Measurements from ENCODE around the gene POC1A. TPM values are rescaled to one million over a fixed set of nuclear protein-coding genes. Genes with fewer than 3 reads are reported as not detected.

Gene POC1A
- total RNA-seq, 1 experiment from 2014 or later: 29.0 TPM

DNA sequence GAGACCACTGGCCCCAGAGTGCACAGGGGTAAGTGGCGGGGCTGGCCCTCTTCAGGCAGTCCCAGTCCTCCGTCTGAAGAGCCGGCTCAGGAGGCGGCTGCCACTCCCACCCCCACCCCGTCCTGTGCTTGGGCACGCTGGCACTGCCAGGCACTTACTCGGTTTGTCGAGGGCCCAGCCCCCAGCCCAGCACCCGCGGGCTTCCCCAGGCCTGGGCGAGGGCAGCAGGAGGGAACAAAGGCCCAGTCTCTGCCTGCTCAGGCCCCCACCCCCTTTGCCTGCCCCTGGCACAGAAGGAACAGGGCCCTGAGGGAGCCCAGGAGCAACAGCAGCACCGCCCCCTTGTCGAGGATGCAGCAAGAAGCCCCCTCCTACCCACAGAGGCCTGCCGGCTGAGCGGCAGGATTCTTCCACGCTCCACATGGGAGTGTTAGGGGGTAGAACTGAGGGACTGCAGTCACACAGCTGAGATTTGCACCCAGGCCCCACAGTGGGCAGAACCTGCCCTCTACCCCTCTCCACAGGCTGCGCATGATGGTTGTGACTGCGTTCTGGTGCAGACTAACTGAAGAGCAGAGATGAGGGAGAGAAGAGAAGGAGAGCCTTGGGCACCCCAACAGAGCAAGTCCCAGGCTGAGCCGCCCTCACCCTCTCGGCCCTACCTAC lies 106.8 kb downstream of the POC1A start:
- Histone ChIP-seq H3K9ac (ENCODE audit: extremely low read depth, insufficient read length, low read length) (no peak overlapping the region), H3K4me2 (ENCODE audit: insufficient read depth, insufficient read length, low read length) (no peak overlapping the region)
- TF ChIP-seq, protein P1, sequence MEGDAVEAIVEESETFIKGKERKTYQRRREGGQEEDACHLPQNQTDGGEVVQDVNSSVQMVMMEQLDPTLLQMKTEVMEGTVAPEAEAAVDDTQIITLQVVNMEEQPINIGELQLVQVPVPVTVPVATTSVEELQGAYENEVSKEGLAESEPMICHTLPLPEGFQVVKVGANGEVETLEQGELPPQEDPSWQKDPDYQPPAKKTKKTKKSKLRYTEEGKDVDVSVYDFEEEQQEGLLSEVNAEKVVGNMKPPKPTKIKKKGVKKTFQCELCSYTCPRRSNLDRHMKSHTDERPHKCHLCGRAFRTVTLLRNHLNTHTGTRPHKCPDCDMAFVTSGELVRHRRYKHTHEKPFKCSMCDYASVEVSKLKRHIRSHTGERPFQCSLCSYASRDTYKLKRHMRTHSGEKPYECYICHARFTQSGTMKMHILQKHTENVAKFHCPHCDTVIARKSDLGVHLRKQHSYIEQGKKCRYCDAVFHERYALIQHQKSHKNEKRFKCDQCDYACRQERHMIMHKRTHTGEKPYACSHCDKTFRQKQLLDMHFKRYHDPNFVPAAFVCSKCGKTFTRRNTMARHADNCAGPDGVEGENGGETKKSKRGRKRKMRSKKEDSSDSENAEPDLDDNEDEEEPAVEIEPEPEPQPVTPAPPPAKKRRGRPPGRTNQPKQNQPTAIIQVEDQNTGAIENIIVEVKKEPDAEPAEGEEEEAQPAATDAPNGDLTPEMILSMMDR (conservative IDR thresholded peaks at IDR 0.05): no peak

More for the DNA sequence above, 106.8 kb downstream of the POC1A start:
- Histone ChIP-seq H2BK20ac (ENCODE audit: low read depth, low read length, poor library complexity, severe bottlenecking) (no peak overlapping the region), H2BK12ac (ENCODE audit: insufficient read length, low read depth, low read length) (no peak overlapping the region), H2AFZ (ENCODE audit: low read length) (no peak overlapping the region), H4K5ac (ENCODE audit: insufficient read length, low read depth, low read length) (no peak overlapping the region), H3K27me3 (ENCODE audit: insufficient read depth, low read length) (no peaks in the 10 kb centered on the region), H3K23ac (ENCODE audit: insufficient read length, low read depth, low read length) (no peak overlapping the region), H3K4me1 (ENCODE audit: insufficient read depth, low read length) (no peaks in the 10 kb centered on the region; the same call in 1 of the 2 replicates), H3K4ac (ENCODE audit: low read depth, low read length) (no peak overlapping the region), H3K9me3 (ENCODE audit: control insufficient read depth, low read depth, low read length) (no peaks in the 10 kb centered on the region), H4K8ac (replicated peaks; ENCODE audit: insufficient read length, low read depth, low read length) (no peak overlapping the region), H3K14ac (ENCODE audit: insufficient read depth, low read length) (no peak overlapping the region), H4K20me1 (ENCODE audit: control insufficient read depth, insufficient read depth, insufficient read length) (no peaks in the 10 kb centered on the region), H2AK5ac (ENCODE audit: insufficient read length, low read length) (no peak overlapping the region), H3K23me2 (ENCODE audit: insufficient read length, low read depth, low read length, poor library complexity, severe bottlenecking) (no peaks in the 10 kb centered on the region), H3T11ph (ENCODE audit: low read length) (no peak overlapping the region), H3K27ac (ENCODE audit: insufficient read length, low read depth, low read length) (no peak overlapping the region), H4K91ac (ENCODE audit: insufficient read length, low read depth, low read length) (no peak overlapping the region), H3K79me2 (ENCODE audit: insufficient read depth, low read length) (no peaks in the 10 kb centered on the region), H2BK120ac (ENCODE audit: low read depth, low read length, poor library complexity, severe bottlenecking) (no peak overlapping the region), H2BK15ac (ENCODE audit: low read depth, low read length) (no peak overlapping the region), H3K56ac (ENCODE audit: insufficient read length, low read depth, low read length) (no peak overlapping the region), H3K79me1 (ENCODE audit: insufficient read depth, low read depth, low read length, poor library complexity, severe bottlenecking) (no peaks in the 10 kb centered on the region), H2BK5ac (ENCODE audit: insufficient read length, low read length) (no peak overlapping the region), H3K18ac (ENCODE audit: insufficient read length, low read depth, low read length) (no peak overlapping the region)
- Mint-ChIP-seq H3K4me3 (no peak overlapping the region), H3K4me1 (peaks cover 16 to 19% of the 10 kb centered on the region in 2 experiments), H3K36me3 (ENCODE audit: insufficient read depth in 1 of 3, low read depth in 3 of 3) (peaks cover 14 to 31% (median 26%) of the 10 kb centered on the region in 3 experiments; a peak in 6 of 7 replicates), H3K9me3 (no peaks in the 10 kb centered on the region; a peak in 1 of 5 replicates), H3K27me3 (ENCODE audit: low read depth) (peaks cover 2% of the 10 kb centered on the region), H3K27ac (no peak overlapping the region; a peak in 1 of 7 replicates)
- DNase-seq: no peak
- WGBS (ENCODE audit: extremely low coverage, insufficient read length, low lambda C conversion rate): no CpG with 5 or more reads among the region's 20 CpGs

All from H9 (cell line).